Panc1 (cell line): ENCODE data around the gene HORMAD2.

Experiments used
- POLR2AphosphoS5 ChIP-seq: IDR thresholded peaks from 2 replicates; pipeline ENCODE4 v1.6.1; 2012; ENCODE audit warnings: mild to moderate bottlenecking, low read depth, low read length, moderate library complexity
- TF ChIP-seq, protein P1 (sequence below): fragments of 450-650 bp; IDR thresholded peaks from 2 replicates; pipeline ENCODE4 v1.5.1; 2017; ENCODE audit warnings: mild to moderate bottlenecking

DNA sequence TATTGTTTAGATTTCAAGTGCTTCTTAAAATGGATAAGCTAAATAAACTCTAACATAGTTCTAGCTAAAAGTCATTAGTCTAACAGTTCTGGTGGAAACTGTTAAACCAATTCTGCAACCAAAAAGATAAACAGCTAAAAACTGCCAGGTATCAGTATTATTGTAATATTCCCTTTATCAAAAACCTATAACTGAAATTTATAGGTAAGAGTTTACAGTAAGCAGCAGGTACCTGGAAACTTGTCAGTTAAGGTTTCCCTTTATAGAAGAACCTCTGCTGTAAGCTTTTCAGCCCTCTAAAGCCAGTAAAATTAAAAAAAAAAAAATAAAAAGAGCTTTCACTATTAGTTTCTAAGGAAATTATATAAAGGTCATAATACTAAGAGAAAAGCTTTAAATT, 105.3 kb downstream of the HORMAD2 start:
- no peak for TF ChIP-seq POLR2AphosphoS5
- TF ChIP-seq, protein P1, sequence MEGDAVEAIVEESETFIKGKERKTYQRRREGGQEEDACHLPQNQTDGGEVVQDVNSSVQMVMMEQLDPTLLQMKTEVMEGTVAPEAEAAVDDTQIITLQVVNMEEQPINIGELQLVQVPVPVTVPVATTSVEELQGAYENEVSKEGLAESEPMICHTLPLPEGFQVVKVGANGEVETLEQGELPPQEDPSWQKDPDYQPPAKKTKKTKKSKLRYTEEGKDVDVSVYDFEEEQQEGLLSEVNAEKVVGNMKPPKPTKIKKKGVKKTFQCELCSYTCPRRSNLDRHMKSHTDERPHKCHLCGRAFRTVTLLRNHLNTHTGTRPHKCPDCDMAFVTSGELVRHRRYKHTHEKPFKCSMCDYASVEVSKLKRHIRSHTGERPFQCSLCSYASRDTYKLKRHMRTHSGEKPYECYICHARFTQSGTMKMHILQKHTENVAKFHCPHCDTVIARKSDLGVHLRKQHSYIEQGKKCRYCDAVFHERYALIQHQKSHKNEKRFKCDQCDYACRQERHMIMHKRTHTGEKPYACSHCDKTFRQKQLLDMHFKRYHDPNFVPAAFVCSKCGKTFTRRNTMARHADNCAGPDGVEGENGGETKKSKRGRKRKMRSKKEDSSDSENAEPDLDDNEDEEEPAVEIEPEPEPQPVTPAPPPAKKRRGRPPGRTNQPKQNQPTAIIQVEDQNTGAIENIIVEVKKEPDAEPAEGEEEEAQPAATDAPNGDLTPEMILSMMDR: no peak
